Dedifferentiated amniotic fluid mesenchymal stem cell (primary cell): ENCODE data around the gene CD226.
"Not testable (repeated sequence)": the region's sequence is repeated elsewhere in the genome, so short reads cannot be mapped to it uniquely, and the experiment has no call there.

Source experiments
- DNase-seq: peaks from one replicate; pipeline ENCODE4 v3.0.0-alpha.2; 2016; ENCODE audit errors: extremely low spot score

The CD226 gene

DNA sequence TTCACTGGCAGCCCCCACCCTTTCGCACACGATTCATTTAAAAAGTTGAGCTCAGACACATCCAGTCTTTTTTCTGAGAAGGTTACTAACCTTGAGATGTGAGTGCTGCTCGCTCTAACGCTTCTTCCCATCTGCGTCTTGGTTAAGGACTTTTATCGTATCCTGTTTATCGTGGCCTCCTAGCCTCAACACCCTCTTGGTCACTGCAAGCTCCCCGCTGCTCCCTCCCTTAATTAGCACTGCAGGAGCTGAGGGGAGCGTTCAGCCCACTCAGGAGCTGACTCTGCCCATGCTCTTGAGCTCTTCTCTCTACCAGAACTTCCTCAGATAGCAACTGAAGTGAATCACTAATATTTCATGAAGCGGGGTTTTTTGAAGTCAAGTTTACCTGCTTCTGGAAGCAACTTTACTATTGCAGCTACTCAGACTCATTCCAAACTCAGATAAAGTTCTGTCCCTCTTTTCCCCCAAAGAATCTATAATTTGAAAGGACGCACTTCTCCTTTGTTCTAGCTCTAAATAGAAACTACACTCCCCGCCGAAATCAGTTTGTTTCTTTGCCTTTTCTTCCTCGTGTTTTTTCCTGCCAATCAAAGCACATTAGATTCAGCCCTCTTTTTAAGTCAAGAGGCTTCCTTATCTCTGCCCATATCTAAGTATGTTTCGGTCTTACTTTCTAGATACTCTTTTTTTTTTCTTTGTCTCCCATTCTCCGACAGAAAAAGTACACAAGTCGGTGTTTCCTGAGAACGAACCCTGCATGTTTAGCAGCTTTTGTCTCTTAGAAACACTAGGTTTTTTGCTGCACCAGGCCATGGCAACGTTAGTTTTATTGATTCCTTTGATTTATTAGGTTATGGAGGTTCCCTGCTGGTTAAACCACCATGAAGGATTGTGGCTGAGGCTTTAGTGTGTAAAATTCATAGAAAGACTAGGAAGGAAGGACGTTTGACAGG lies 9.3 kb upstream of the CD226 start:
- no peak for DNase-seq

DNA sequence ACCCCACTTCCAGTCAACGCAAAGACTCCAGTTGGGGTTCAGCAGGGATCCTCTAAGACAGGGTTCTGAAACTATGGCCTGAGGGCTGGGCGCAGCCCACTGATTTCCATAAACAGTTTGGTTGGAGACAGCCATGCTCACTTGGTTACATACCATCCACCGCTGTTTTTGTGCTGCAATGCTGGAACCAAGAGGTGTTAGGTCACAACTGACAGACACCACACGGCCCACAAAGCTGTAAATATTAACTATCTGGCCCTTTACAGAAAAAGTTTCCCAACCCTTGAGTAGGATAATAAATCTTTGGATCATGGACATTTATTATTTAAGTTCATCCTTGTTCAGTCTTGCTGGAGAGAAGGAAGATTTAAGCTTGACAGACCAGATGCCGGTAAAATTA lies 8.4 kb upstream of the CD226 start:
- DNase-seq = no peak

GRCh38 chr18:69954719-69955480 lies 7.2 kb upstream of the CD226 start:
- DNase-seq = no peak

DNA sequence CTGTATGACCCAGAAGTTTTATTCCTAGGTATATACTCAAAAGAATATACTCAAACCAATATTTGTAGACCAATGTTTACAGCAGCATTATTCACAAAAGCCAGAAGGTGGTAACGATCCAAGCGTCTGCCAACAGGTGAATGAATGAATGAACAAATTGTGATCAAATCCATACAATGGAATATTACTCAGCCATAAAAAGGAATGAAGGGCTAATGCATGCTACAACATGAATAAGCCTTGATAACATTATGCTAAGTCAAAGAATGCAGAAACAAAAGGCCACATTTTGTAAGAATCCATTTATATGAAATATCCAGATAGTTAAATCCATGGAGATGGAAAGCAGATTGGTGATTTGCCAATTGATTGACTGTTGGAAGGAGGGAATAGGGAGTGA lies 5.5 kb upstream of the CD226 start:
- DNase-seq = no peak

DNA sequence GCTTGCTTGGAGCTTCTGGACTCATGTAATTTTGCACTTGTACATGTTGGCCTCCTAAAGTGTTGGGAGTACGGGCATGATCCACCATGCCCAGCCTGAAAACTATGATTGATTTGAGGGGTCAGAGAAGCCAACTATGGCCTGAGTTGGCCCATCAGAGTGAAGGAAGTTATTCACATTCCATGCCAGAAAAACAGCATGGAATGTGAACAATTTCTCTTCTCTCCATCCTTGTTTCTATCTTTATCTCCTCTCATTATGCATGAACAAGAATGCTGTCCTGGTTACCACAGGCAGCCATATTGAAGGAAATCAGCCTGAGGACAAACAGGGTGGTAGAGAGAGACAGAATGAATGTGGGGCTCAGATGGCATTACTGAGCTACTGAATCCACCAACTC lies 3.5 kb upstream of the CD226 start:
- no peak for DNase-seq

GRCh38 chr18:69949538-69949936 lies 1.9 kb upstream of the CD226 start:
- no peak for DNase-seq

- DNase-seq = no peak
Measured at GRCh38 chr18:69948919-69949537, 1.4 kb upstream of the CD226 start.

- DNase-seq = no peak
Measured at GRCh38 chr18:69948256-69948655, 583 bp upstream of the CD226 start.

- no peak for DNase-seq
Measured at GRCh38 chr18:69946608-69947155, 991 bp downstream of the CD226 start.

DNA sequence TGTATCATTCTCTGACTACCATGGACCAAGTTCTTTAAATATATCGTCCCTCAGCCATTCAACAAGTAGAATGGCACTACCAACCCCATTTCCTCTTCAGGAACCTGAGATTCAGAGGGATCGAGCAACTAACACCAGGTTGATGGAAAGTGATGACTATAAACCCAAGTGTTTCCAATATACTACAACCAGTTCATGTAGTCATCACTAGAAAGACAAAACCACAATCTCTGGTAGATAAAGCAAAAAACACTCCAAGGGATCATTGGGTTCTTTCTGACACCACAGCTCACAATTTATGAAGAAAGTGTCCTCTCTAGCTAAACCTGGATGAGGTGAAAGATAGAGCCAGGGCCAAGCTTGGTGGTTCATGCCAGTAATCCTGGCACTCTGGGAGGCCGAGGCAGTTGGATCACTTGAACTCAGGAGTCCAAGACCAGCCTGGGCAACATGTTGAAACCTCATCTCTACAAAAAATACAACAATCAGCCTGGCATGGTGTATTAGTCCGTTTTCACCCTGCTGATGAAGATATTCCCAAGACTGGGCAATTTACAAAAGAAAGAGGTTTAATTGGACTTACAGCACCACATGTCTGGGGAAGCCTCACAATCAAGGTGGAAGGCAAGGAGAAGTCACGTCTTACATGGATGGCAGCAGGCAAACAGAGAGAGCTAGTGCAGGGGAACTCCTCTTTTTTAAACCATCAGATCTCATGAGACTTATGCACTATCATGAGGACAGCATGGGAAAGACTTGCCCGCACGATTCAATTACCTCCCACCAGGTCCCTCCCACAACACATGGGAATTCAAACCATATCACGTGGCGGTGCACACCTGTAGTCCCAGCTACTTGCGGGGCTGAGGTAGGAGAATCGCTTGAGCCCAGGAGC lies 2.2 kb downstream of the CD226 start:
- no peak for DNase-seq

GRCh38 chr18:69944436-69944835 lies 3.2 kb downstream of the CD226 start:
- DNase-seq = no peak

GRCh38 chr18:69943021-69943420 lies 4.7 kb downstream of the CD226 start:
- no peak for DNase-seq

DNA sequence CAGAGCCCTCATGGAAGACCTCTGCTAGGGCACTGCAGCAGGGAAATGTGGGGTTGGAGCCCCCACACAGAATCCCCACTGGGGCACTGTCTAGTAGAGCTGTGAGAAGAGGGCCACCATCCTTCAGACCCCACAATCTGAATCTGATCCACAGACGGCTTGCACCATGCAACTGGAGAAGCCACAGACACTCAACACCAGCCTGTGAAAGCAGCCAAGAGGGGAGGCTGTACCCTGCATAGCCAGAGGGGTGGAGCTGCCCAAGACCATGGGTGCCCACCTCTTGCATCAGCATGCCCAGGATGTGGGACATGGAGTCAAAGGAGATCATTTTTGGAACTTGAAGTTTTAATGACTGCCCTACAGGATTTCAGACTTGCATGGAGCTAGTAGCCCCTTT lies 6.5 kb downstream of the CD226 start:
- DNase-seq = no peak

GRCh38 chr18:69939812-69940211 lies 7.9 kb downstream of the CD226 start:
- not testable (repeated sequence) for DNase-seq

DNA sequence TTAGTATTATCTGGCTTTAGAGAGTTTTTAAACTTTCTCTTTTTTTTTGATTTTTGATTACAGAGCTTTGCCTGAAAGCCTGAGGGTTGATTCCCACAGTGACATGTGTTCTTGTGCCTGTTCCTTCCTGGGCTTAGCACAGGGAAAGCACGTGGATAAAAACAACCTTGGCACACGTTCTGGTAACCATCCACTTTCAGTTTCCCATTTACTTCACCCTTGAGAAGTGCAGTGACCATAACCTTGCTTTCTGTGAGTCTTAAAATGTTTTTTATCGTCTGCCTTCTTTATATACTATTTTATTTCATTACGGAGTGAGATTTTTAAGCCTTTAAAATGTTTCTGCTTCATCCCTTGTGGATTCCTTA lies 11.5 kb downstream of the CD226 start:
- no peak for DNase-seq

DNA sequence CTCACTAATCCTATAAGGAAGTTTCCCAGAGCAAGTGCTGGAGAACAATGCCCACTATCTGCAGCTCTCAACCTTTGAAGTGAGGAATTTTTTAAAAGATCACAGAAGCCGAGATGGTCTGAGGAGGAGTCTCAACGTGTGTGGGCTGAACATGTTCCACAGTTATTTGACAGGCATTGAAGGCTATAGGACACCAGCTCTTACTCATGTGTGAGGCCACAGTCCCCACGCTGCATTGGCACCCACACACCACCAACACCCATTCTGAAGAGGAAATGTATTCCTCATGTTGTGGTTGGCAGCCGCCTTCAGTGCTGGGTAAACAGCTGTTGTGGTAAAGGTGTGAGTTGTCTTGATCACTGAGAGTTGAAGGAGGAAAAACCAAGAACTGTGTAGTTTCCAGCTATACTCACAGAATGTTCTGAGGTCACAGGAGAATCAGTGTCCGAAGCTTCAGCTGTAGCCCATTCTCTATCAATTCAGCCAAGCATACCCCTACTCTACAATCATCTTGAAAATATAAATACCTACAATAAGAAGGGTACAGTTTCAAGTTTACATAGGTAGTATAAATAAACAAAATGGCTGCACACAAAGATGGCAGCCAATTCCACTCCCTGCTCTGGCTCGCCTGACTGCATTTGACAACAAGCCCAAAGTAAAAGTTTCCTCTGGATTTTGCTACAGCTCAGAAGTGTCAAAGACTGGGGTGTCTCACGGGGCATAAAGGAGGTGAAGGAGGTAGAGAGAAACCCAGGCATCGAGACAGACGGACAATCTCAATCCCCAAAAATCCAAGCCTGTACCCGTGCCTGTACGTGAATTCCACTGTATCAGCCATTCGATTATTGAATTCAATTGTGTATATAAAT lies 12.1 kb downstream of the CD226 start:
- no peak for DNase-seq

DNA sequence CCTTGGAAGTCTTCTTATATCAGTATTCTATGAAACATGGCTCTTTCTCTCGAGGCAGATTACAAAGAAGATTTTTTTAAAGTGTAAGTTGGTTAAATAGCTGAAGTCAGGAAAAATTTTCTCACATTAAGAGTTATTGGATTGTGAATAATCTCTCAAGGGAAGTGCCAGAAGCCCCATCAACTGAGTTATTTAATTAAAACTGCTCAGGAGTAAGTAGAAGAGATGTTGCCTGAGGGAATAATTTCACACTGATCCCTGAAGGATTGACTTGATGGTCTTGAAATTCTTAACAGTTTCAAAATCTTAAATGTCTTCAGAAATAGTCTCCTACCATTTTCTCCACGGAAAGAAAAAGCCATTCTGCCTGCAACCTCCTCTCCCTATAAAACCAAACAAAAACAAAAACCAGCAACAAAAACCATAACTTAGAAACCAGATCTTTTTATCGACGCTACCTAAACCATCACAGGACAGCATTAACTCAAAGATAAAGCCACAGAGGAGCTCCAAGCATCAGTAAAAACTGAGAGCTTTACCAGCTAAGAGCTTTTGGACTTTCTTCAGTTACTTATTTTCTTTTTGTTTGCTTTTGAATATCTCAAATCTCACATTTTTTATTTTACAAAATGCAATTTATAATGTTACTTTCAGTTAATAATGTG lies 12.9 kb downstream of the CD226 start:
- no peak for DNase-seq

- no peak for DNase-seq
Measured at GRCh38 chr18:69929041-69929774, 18.5 kb downstream of the CD226 start.

- no peak for DNase-seq
Measured at GRCh38 chr18:69916412-69916811, 31.3 kb downstream of the CD226 start.
